Esophagus mucosa (tissue), 1 donor: ENCODE results near the gene FBXO34. TPM values are rescaled to one million over a fixed set of nuclear protein-coding genes. Genes with fewer than 3 reads are reported as not detected.

Source experiments
- ATAC-seq: fragments of 200-7000 bp; cut with Tn5 transposase; one replicate; pipeline ENCODE4 v1.9.1; 2020
- total RNA-seq: library from RNA; stranded (reverse); gene quantifications from one replicate; pipeline ENCODE4 v1.2.4, GENCODE V29; 2023
- donor health status: DM: yes; HTN: yes; CAD: no.

The FBXO34 gene, protein sequence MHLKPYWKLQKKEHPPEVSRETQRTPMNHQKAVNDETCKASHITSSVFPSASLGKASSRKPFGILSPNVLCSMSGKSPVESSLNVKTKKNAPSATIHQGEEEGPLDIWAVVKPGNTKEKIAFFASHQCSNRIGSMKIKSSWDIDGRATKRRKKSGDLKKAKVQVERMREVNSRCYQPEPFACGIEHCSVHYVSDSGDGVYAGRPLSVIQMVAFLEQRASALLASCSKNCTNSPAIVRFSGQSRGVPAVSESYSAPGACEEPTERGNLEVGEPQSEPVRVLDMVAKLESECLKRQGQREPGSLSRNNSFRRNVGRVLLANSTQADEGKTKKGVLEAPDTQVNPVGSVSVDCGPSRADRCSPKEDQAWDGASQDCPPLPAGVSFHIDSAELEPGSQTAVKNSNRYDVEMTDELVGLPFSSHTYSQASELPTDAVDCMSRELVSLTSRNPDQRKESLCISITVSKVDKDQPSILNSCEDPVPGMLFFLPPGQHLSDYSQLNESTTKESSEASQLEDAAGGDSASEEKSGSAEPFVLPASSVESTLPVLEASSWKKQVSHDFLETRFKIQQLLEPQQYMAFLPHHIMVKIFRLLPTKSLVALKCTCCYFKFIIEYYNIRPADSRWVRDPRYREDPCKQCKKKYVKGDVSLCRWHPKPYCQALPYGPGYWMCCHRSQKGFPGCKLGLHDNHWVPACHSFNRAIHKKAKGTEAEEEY
- 36.0 TPM for total RNA-seq

DNA sequence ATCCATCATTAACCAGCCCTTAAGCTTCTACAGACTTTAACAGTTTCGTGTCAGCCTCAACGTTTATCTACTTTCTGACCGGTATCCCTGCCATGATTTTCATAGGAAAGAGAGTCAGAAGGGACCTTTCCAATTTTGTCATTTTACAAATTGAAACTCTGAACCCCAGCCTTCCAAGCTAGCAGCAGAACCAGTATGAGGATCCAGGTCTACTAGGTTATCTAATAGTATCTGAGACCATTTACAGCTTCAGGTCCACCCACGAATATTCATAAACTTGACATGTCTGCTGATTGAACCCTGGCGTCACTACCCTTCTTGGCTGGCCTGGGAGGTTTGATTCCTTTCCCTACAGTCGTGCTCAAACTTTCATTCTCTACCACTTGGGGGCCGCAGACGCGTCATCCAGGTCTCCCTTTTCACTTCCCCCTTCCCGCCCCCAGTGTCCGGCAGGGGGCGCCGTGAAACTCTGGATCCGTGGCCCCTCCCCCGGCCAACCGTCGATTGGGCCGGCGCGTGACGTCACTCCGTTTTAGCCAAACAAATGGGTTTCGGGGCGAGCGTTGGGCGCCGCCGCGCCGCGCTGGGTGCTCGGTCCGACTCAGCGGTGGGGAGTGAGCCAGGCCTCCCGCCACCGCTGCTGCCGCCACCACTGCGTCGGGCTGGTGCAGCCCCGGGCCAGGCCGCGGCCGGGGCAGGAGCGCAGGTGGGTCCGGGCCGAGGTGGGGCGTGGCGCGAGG lies at the start of gene FBXO34:
FBXO34 (plus strand) TSS at position 590 of the 740 bp plus-strand sequence. CDS start 78,970 bp downstream, outside the sequence.
- peak; percentile 95 for ATAC-seq

DNA sequence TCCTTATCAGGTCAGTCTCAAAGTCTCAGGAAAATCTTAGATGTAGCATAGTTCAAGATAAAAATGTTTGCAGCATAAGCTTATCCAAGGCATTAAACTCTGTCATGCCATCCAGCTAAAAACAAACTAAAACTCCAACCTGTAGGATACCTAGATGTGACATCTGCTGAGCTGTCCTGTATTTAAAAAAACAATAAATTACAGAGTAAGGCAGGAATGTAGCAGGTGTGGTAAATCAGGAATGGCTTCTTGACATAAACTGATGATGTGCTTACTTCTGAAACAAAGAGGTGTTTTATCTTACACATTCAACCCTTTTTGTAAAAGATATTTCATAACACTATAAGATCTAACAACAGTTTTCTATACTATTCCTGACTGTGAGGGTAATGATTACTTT lies 49.3 kb upstream of the FBXO34 start:
- ATAC-seq: peak; percentile 89

DNA sequence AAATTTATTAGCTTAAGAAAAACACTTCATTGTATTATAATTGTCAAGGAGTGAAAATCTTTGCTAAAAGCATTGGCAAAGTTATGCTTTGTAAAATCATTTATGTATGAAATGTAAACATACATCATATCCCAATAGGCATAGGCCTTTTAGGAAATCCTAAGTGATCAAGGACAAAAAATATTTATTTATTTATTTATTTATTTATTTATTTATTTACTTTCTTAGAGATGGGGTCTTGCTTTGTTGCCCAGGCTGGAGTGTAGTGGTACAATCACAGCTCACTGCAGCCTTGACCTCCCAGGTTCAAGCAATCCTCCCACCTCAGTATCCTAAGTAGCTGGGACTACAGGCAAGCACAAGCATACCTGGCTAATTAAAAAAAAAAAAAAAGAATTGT lies 47.9 kb upstream of the FBXO34 start:
- no peak for ATAC-seq

DNA sequence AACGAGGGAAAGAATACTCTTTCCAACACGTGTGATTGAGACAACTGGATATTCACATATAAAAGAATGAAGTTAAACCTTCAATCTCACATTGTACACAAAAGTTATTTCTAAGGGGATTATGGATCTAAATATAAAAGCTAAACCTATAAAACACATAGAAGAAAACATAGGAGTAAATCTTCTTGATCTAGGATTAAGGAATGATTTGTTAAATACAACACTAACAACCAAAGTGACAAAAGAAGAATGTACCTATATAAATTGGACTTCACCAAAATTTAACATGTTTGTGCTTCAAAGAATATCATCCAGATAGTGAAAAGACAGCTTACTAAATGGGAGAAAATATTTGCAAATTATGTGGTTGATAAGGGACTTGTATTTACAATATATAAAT lies 43.0 kb upstream of the FBXO34 start:
- no peak for ATAC-seq

DNA sequence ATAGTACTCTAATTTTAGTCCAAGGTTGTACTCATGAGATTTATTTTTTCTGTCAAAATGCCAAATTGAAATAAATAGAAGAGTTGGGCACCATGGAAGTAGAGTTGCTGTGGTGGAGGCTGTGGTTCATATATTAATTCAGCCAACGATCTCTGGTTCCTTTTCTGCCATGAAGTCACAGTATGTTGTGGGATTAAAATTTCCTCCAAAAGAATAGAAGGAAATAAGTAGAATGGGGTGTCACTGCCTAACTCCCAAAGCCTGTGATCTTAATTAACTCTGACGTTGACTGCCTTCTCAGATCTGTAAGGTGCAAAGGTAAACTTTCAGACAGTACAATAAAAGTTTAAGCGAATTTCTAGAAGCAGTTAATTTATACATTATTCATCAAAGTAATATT lies 37.6 kb upstream of the FBXO34 start:
- no peak for ATAC-seq

DNA sequence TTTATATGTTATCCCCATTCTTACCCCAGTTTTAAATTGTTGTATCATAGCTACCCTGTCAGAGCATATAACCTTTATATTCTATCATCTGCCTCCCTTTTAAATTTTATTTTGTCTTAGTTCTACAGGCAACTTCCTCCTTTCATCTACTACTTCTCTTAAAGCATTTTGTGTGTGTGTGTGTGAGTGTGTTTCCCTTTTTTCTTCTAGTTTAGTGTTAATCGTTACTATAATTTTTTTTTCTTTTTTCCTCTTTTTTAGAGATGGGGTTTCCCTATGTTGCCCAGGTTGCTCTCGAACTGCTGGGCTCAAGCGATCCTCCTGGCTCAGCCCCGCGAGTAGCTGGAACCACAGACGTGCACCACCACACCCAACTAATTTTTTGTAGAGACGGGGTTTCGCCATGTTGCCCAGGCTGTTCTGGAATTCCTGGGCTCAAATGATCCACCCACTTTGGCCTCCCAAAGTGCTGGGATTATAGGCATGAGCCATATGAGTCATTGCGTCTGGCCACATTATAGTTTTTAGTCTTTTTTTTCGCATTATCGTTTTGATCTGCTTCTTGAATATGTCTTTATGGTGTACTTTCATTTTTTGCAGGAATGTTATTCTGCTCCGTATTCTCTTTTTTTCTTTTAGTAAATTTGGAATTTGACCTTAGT lies 33.1 kb upstream of the FBXO34 start:
- no peak for ATAC-seq

DNA sequence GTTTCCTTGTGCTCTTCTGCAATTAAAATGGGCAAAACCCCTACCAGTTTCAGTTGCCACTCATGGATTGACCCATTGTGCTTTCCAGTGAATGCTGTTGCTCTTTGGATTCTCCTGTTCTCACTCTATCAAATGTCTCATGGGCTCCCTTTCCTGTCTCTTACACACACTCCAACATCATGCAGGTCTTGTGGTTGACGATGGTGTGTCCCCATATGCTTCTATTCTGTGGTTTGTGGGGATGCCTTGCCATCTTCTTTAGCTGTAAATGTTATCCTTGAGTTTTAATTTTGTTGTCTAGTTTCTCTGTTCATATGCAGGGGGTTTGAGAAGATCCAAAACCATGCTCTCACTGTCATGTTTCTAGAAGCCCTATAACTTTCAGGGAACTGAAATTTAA lies 31.9 kb upstream of the FBXO34 start:
- ATAC-seq: no peak

DNA sequence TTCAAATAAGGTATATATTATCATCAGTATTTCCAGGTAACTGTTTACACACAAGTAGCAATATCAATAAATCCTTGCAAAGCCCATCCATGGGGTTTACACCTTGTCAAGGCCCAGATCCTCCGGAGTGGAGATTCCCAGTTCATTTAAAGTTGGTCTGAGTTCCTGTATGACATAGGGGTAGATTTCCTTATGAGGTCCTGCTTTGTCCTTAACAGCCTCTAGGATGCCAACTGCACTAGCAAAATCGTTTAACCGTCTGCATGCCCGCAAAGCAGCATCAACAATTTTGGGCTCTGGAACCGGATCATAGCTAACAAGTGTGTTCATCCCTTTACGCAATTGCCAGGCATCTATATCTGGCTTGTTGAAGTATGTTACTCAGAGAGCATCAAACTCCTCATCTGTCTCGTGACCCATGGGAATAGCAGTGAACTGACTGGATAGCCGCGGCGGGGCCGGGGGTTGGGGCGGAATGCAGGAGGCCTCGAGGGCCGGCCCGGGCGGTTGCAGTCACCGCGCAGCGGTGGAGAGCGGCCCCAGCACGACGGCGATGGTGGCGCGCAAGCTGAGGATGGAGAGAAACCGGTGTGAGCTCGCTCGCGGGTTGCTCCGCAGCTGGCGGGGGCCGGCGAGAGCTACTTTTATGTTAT lies 30.6 kb upstream of the FBXO34 start:
- no peak for ATAC-seq

DNA sequence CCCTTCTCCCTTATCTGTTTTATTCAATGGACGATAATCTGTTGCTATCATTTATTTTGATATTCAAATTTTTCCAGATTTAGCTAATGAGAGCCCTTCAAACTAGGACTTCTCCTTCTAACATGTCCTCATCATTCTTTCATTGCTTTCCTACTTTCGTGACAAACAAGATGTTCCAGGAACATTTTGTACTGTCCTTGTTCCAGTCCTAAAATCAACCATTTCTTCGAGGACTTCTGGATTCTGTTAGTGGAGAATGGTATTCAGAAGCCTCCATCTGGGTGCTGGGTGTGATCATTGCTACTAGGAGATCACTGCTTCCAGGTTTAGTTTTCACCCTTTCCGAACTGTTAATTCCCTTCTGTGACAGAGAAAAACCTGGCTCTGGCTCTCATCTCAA lies 29.5 kb upstream of the FBXO34 start:
- no peak for ATAC-seq

DNA sequence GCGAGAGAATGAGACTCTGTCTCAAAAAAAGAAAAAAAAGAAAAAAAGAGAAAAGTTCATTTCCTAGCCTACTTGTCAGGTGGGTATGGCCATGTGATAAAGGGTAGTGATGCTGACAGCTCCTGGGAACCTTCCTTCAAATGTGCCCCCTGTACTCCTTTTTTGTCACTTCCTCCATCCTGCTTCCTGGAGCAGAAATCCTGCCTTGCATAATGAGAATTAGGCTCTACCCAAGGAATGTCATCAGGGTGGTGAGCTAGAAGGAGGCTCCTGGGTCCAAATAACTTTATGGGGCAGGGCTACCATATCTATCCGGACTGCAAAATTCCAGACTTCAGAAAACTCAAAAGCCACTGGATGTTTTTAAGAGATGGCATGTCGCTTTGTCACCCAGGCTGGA lies 27.8 kb upstream of the FBXO34 start:
- ATAC-seq: peak; percentile 34

DNA sequence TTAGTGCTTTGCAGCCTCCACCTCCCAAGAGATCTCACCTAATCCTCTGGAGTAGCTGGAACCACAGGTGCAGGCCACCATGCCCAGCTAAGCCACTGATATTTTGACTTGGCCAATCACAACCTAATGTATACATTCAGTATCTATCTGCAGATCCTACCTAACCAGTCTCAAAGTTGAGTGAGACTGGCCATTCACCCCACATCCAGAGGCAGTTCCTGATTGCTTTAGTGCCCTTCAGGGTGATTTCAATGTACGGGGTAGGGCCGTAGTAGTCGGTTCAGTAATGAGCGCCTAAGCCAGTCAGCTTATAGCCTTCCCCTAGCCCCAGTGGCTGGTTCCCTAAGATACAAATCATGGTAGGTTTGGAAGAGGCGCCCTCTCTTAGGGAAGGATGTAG lies 27.4 kb upstream of the FBXO34 start:
- ATAC-seq: peak; percentile 77

DNA sequence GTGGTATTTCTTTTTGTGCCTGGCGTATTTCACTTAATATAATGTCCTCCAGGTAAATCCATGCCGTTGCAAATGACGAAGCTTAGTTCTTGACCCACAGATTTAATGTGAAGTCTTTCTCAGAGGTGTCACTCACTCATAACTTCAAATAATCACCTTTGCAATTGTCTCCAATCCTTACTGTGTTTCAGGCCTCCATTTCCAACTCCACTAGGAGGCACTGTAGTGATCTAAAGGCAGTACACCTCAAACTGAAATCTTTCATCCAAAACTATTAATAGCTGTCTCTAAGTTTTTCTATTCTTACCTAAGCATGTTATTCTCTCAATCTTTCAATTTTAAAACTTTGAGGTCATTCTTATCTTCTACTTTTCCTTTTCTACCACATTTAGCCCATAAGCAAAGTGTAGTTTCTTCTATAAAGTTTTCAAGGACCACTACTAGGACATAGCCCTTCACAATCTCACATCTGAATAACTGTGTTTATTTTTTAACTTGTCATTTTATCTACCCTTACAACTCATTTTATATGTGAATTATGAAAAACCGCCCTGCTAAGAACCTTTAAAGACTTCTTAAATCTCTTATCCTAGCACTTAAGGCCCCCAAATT lies 25.5 kb upstream of the FBXO34 start:
- ATAC-seq: peak; percentile 32

DNA sequence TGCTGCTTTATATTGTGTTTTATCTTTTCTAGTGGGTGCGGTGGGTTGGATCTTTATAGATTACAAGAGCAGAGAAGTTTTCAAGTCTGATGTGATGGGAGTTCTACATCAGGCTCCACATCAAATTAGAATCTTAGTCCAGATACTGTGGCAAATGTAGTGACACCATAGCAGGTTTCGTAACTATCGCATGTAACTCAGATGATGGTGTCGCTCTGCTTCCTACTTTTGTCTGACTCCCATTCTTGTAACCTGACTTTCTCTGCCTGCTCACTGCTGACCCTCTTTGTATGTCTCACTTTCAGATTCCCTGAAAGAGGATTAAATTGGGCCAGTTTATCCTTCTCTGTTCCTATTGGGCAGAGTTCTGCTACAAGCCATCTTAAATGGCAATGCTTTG lies 22.8 kb upstream of the FBXO34 start:
- no peak for ATAC-seq

DNA sequence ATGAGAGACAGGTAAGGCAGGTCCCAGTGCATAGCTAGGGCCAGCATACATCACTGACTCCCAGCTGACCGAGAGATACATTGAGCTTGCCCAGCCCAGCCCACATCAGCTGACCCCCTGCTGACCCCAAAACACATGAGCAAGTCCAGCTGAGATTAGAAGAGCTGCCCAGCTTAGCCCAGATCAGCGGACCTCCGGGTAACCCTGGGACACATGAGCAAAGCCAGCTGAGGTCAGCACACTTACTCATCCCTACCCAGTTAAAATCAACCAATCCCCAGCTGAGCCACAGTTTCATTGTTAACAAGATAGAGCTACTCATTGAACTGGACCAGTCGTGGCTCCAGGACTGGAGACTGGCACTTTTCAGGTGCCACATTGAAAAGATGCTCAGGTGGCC lies 21.8 kb upstream of the FBXO34 start:
- ATAC-seq: peak; percentile 85

DNA sequence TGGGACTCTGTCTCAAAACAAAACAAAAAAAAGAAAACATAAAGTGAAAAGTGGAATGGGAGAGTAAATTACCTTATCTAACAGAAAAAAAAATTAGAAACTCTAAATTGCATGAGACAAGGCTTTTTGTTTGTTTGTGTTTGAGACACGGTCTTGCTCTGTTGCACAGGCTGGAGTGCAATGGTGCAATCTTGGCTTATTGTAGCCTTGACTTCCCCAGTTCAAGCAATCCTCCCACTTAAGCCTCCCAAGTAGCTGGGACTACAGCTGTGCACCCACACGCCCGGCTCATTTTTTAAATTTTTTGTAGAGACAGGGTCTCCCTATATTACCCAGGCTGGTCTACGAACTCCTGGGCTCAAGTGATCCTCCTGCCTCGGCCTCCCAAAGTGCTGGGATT lies 17.9 kb upstream of the FBXO34 start:
- no peak for ATAC-seq

DNA sequence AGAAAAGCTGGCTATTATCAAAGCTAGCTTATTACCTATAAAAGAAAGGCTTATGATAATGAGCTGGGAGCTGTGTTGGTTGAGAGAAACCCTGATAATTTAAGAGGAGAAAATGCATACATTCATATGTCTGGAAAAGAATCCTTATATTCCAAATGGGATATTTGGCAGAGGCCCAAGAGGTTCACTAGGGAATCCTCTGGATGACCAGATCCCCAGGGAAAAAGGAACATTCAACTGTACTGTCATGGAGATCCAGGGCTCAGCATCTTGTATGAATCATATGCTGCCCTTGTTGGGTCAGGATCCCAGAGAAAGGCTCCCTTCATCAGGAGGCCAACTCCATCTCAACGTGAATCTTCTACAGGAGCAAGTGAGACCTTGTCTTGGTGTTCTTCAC lies 16.6 kb upstream of the FBXO34 start:
- ATAC-seq: no peak

DNA sequence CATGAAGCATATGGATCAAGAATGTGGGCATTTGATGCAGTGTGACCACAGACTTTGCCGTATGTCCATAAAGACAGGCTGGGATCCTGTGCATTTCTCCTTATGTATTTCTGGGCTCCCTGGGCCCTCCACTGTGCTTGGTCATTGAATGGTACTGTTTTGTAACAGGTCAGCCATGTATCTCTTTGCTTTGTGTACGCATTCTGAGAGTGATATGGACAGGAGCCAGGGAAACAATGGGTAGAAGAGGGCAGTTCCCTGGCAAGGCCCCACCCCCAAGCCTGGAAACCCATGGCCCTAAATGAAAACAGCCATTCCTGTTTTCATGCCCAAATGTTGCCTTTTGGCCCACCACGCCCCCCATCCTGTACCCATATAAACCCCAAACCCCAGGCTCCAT lies 15.2 kb upstream of the FBXO34 start:
- no peak for ATAC-seq

DNA sequence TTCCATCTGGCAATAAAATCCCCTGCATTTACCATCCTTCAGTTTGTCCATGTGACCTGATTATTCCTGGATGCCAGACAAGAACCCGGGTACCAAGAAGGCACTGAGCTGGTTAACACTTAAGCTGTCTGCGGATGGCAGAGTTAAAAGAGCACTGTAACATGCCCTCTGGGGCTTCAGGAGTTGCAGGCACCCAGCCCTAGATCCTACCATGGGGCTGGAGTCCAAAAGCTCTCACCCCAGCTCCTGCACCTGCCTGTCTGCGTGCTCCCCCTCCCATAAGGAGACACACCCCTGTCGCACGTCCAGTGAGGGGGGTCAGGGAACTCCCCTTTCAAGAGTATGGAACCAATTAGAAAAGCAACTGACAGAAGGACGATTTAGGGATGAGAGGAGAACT lies 14.6 kb upstream of the FBXO34 start:
- no peak for ATAC-seq

DNA sequence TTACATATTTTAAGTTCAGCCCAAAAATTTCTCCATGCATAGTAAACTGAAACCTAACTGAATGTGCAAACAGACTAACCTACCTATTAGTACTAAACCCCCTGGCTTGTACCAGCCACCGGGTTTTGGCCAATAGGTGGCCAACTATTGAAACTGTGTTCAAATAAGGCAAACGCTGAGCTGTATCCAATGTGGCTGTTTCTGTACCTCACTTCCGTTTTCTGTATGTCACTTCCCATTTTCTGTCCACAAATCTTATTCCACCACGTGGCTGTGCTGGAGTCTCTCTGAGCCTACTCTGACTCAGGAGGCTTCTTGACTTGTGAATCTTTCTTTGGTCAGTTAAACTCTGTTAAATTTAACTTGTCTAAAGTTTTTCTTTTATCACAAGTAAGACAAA lies 6.0 kb upstream of the FBXO34 start:
- ATAC-seq: no peak

DNA sequence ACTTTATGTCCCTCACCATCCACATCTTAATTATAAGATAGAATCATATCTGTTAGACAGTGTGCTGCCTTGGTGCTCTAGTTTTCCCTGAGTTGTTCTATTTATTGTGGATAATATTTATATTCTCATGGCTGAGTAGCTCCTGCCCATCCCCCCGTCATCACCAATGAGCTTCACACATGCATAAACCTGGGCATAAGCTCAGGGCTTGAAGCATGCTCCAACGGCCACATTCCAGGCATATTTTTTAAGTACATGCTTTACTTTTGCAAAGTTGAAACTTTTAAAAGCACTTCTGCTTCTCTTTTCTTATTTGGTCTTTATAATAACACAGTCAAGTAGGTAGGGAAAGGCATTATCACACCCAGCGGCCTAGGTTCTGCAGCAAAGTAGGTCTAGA lies 3.4 kb upstream of the FBXO34 start:
- ATAC-seq: no peak

DNA sequence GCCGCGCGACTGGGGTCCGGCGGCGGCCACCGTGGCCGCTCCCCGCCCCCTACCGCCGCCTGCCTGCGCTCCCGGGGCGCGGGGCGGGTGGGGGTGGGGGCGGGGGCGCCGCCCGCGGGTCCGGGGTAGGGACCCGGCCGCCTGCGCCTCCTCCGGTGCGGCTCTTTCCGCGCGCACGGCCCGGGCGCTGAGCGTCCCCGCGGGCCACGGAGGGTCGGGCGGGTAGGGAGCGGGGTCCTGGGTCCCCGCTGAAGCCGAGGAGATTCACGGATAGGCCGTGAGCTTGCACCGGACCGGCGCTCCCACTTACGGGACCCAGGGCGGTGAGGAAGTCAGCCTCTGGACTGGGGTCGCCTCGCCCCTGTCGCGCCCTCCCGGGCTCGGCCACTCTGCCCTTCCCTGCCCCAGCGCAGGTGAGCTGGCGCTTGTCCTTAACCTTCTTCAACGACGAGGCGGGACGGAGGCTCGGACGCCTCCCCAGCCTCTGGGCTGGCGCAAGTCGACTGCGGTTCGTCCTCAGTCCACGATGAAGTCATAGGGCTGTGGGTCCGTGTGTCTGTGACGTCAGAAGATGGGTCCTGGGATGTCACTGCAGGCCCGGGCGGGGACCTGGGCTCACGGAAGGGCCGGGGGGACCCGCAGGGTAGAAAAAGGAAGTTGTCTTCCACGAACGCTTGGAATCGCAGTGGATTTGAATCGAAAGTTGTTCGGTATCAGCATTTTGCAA lies 514 bp downstream of the FBXO34 start:
- ATAC-seq: peak; percentile 76
